Hindlimb muscle (tissue), 1 donor: ENCODE results near the gene NALCN. TPM values are rescaled to one million over a fixed set of nuclear protein-coding genes. Genes with fewer than 3 reads are reported as not detected.

ENCODE experiments used
- DNase-seq: peaks from one replicate; pipeline ENCODE4 v3.0.0-alpha.2; 2013
- polyA plus RNA-seq: library from polyadenylated mRNA; unstranded; fragments of 120-200 nt; gene quantifications from one replicate; pipeline ENCODE4 v1.2.1, GENCODE V29; 2013; ENCODE audit not compliant: insufficient read length

NALCN gene
- polyA plus RNA-seq, 1 donor = 0.14 TPM

DNA sequence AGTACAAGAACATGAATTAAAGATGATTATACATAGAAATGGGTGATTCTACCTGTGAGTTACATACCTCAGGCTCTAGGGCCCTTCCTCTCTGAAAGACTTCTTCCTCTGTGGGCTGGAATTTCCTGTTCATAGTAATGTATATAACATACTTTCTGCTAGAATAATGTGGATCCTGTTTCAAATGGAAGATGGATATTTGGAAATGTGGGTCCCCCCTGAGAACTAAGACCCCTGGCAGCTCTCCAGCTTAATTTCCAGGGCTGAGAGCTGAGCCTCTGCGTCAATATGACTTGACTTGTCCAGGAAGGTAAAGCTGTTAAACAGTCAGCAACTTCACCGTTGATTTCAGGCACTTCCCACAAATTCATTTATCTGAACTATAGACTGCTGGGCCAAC is 296.3 kb downstream of the NALCN start:
- peak; percentile 11 for DNase-seq

GRCh38 chr13:101116826-101117225 is 299.5 kb downstream of the NALCN start:
- no peak for DNase-seq

- no peak for DNase-seq
Observed at GRCh38 chr13:101116341-101116740, 300.0 kb downstream of the NALCN start.

DNA sequence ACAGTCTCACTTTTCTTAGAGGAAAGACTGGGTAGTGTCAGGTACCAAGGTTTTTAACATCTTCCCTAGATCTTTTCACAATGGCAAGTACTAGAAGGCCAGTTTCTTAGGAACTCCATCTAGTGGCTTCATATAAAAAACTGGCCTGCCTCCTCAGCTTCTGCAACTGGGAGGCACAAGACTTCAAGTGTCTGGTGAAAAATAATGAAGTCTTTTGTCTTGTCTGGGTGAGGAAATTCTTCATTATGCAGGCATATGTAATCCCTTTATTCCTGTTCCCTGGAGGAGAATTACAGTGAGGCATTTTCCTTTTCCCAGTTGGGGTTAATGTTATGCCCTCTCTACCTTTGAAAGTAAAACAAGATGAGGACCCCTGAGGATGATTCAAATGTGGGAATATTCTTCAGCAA is 300.5 kb downstream of the NALCN start:
- DNase-seq = no peak

DNA sequence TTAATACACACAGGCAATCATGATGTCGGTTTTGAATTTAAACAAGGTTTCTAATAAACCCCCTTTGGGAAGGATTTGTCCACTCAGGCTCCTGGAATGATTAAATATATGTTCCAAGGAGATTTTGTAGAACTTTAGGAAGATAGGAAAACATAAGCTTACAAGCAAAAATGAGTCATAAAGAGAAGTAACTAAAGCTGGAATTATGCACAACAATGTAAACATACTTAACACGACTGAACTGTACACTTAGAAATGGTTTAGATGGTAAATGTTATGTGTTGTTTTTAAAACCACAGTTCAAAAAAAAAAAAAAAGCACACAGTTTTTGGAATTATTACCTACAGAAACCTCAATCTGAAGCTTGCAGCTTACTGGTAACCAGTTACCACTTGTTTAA is 304.4 kb downstream of the NALCN start:
- DNase-seq = no peak

- DNase-seq = no peak
Observed at GRCh38 chr13:101109005-101109404, 307.3 kb downstream of the NALCN start.

DNA sequence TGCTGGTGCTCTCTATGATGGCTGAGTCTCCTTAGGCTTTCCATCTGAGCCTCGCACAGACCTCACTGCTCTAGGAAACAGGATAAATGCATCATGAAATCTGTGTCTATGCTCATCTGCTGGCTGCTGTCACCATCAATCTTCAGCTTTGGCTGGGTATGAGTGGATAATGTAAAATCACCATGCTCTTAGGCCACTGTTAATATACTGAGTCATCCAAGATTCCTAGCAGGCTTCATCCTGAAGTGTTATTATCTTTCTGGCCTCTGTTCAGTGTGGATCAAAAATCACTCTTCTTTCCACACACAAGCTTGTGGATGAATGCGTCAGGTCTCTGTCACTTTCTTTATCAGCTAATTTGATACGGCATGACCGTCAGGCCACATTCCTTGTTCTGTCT is 317.4 kb downstream of the NALCN start:
- DNase-seq = no peak

DNA sequence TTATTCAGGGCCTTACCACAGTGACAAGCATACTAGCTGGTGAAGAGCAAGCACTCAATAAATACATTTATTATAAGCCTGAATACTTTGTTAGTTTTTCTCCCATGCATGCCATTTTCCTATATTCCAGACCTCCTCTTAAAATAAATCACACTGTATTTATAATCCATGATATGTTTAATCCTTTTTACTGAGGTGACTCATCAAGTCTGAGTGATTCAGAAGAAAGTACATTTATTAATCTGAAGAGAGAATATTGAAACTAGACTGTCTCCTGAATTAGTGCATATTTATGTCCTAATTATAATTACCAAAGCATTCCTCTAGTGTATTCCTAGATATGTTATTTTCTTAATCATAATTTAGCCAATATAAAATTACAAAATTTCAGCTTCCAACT is 323.3 kb downstream of the NALCN start:
- DNase-seq = no peak

- DNase-seq = no peak
Observed at GRCh38 chr13:101090287-101090686, 326.0 kb downstream of the NALCN start.

DNA sequence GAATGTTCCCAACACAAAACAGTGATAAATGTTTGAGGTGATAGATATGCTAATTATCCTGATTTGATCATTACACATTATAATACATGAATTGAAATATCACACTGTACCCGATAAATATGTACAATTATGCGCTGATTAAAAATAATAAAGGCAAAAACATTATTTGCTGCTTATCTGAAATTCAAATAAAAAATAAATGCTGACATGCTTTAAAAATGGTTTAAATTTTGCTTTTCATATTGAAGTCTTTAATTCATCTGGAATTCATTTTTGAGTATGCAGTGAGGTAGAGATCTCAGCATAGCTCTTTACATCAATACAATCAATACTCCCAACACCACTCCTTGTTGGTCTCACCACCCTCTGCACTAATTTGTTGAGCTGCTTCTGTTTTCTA is 330.8 kb downstream of the NALCN start:
- no peak for DNase-seq

DNA sequence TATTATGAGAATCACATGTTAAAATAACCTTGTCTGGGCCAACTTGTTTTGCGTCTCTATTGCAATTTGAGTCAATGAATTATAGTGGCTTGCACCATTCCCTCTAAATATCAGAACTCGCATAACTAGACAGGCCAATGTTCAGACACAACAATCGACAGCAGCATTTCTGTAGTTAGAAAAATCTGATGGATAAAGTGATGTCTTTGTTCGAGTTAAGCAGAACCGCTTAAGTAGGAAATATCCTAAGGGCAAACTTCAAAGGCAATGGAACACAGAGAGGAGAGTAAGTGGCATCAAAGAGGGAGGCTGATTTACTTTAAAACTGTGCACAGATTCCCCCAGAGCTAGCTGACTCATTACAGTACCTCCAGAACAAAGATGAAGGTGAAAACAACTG is 333.9 kb downstream of the NALCN start:
- DNase-seq = no peak

GRCh38 chr13:101080616-101081015 is 335.7 kb downstream of the NALCN start:
- no peak for DNase-seq

DNA sequence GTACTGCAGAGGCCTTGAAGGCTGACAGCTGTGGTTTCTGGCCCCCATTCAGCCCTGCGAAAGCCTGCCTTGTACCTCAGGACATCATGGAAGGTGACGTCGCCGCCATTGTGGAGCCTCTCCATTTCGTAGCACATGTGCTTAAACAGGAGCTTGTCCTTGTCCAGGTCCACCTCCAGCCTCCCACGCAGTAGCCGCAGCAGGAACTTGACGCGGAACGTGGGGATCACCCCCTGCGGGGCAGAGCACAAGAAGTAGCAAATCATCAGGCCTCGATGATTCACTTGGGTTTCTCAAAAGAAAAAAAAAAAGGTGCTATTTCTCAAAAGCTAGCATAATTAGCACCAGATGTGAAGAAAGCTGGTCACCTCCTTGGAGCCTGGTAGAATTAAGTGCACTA is 351.0 kb downstream of the NALCN start:
- DNase-seq = no peak

GRCh38 chr13:101059793-101060192 is 356.5 kb downstream of the NALCN start:
- no peak for DNase-seq

DNA sequence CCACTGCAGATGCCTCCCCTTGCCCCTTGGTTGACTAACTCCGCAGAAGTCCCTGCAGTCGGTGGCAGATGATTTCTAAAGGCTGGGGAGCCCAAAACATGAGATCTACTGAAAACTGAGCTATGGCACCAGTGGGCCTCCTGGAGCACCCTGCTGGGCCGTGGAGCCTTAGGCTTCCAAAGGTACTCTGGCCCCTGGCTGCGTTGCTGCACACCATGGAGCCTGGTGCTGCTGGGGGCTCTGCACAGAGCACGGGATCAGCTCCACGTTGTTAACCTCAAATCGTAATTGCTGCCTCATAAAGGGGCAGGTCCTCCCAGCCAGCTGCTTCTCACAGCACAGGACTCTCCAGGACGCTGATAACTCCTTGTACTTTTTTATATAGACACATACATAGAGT is 357.5 kb downstream of the NALCN start:
- no peak for DNase-seq

DNA sequence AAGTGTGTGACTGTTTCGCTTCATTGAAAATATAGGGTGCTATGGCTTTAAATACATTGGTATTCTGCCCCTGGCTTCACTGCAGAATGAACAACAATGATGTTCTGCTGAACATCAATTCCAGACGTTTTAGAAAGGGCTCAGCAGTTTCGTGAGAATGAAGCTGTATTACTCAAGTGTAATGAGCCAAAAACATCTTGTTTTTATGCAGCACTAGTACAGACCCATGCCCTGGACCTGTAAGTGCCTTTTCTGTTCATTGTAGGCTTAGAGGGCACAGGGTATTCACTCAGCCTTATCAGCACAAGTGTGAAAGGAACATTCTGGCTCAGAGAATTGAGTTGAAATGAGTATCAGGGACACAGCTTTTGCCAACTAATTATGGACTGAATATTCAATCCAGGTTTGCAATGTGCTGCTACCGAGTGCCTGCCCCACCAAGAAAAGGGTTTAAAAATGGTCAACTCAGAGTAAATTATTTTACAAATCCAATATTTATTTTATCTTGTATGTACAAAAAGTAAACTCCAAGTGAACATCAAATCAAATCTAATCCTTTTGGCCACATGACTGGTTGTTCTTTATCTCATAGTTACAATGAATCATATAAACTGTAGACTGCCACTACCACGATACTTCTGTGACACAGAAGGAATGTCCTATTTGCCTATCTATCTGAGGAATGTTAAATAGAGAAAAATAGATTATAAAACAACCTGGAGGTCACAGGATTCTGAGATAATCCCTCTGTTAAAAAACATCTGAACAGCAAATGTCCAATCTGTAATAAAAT is 362.8 kb downstream of the NALCN start:
- DNase-seq = no peak

- DNase-seq = no peak
Observed at GRCh38 chr13:101049166-101049850, 367.0 kb downstream of the NALCN start.

- DNase-seq = no peak
Observed at GRCh38 chr13:101036546-101036945, 379.8 kb downstream of the NALCN start.

DNA sequence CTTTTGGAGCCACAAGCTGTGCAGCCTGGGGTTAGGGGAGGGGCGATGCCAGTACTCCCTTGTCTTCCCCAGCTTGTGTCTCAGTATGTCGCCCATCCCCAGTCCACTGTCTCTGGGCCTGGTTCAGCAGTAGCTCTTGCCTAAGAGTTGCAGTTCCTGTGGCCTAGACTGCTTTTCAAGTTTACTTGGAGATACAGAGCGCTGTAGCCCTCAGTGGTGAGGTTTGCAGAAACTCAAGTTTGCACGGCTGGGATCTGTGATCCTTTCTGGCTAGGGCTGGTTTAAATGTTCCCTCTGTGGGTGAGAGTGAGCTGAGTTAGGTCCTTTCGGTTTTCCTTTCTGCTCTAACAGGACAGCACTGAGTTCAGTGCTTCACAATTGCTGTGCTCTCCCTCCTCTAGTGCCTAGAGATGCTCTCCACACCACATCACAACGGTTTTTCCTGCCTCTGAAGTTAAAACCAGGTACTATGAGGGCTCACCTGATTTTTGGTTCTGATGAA is 381.1 kb downstream of the NALCN start:
- no peak for DNase-seq

DNA sequence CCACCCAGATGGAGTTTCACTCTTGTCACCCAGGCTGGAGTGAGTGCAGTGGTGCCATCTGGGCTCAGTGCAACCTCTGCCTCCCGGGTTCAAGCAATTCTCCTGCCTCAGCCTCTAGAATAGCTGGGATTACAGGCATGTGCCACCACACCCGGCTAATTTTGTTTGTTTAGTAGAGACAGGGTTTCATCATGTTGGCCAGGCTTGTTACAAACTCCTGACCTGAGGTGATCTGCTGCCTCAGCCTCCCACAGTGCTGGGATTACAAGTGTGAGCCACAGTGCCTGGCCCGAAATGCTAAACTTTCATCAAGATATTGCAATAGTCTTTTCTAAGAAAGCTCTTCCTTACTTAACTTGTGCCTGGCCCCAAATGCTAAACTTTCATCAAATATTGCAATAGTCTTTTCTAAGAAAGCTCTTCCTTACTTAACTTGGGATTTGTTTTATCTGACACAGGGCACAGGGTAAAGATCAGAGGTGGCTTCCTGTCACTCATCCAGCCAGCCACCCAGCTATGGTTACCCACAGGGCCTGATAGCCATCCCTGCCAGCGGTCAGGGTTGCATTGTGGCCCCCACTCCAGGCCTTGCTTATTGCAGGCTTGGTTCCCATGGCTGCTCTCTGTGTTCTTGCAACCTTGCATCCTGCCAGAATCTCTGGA is 389.4 kb downstream of the NALCN start:
- DNase-seq = no peak

DNA sequence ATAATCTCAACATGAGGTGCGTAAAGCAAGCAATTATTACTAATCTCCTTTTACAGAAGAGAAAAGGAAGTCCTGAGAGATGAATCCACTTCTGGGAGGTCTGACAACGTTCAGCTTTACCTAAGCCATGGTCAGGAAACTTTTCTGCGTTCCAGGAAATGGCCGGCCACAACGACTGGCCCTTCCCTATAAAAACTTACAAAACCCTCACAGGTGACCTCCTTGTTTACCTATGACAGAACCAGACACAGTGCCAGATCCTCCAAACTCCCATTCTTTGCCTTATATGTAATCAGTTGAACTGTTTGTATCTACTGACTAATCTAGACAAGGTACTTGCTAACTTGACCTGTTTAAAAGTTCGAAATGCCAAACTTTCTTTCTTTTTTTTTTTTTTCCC is 390.0 kb downstream of the NALCN start:
- DNase-seq = no peak

- no peak for DNase-seq
Observed at GRCh38 chr13:101025925-101026324, 390.4 kb downstream of the NALCN start.

- DNase-seq = no peak
Observed at GRCh38 chr13:101025519-101025918, 390.8 kb downstream of the NALCN start.

DNA sequence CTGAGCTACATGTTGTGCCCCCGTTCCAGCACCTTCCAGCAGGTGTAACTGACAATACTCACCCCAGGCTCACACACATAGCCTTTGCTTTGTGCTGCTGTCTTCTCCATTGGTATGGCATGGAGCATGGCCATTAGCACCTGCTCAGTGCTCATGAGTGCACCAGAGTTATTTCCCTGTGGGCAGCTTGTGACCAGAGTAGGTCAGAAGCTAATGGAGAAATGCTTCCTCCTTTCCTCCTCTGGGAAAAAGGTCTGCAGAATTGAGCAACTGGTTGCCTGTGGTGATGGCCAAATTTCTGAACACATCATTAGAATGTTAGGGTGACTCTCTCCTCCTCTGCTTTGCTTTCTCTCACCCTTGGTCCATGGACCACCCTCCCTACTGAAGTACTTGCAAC is 397.2 kb downstream of the NALCN start:
- no peak for DNase-seq
